ENCODE measurements around the gene C12orf42.

Gene C12orf42

GRCh38 chr12:103415681-103416080, 80.1 kb downstream of the C12orf42 start:
- Histone ChIP-seq H3K4me3 (ENCODE audit: low read length, poor library complexity, severe bottlenecking) (no peak overlapping the region), H3K9ac (ENCODE audit: low read depth, low read length, poor library complexity, severe bottlenecking) (no peak overlapping the region), H3K79me2 (ENCODE audit: insufficient read depth, low read length) (no peaks in the 10 kb centered on the region), H3K4me1 (ENCODE audit: insufficient read depth, low read length, poor library complexity, severe bottlenecking) (no peaks in the 10 kb centered on the region), H3K4me2 (ENCODE audit: low read depth, low read length, poor library complexity, severe bottlenecking) (no peak overlapping the region), H3F3A (ENCODE audit: low read depth) (no peaks in the 10 kb centered on the region), H2AFZ (ENCODE audit: low read length) (no peak overlapping the region), H3K9me3 (ENCODE audit: insufficient read depth, low read depth, low read length) (no peaks in the 10 kb centered on the region), H3K36me3 (ENCODE audit: insufficient read depth, low read length) (no peaks in the 10 kb centered on the region), H4K20me1 (ENCODE audit: insufficient read depth, low read length, poor library complexity, severe bottlenecking) (no peaks in the 10 kb centered on the region), H3K9me2 (replicated peaks; ENCODE audit: low read depth, low read length) (no peaks in the 10 kb centered on the region), H3K27me3 (ENCODE audit: insufficient read depth, low read length, poor library complexity, severe bottlenecking) (no peaks in the 10 kb centered on the region)
- no peak for TF ChIP-seq EZH2phosphoT487 (IDR thresholded peaks at IDR 0.05; ENCODE audit: borderline replicate concordance)
- TF ChIP-seq CTCF (conservative IDR thresholded peaks at IDR 0.05; ENCODE audit: low read length), result no peak

- no peaks in the 10 kb centered on the region for H3K4me1 ChIP-seq (ENCODE audit: insufficient read depth, low read length, poor library complexity, severe bottlenecking)
- no peaks in the 10 kb centered on the region for H3K9me2 ChIP-seq (replicated peaks; ENCODE audit: low read depth, low read length)
- no peak overlapping the region for H3K9ac ChIP-seq (ENCODE audit: low read depth, low read length, poor library complexity, severe bottlenecking)
- no peak overlapping the region for H3K4me3 ChIP-seq (ENCODE audit: low read length, poor library complexity, severe bottlenecking)
- no peaks in the 10 kb centered on the region for H3K9me3 ChIP-seq (ENCODE audit: insufficient read depth, low read depth, low read length)
- H2AFZ ChIP-seq (ENCODE audit: low read length), result no peak overlapping the region
- no peaks in the 10 kb centered on the region for H4K20me1 ChIP-seq (ENCODE audit: insufficient read depth, low read length, poor library complexity, severe bottlenecking)
- H3K27me3 ChIP-seq (ENCODE audit: insufficient read depth, low read length, poor library complexity, severe bottlenecking), result no peaks in the 10 kb centered on the region
- no peaks in the 10 kb centered on the region for H3K36me3 ChIP-seq (ENCODE audit: insufficient read depth, low read length)
- H3K79me2 ChIP-seq (ENCODE audit: insufficient read depth, low read length), result no peaks in the 10 kb centered on the region
- no peak overlapping the region for H3K4me2 ChIP-seq (ENCODE audit: low read depth, low read length, poor library complexity, severe bottlenecking)
- TF ChIP-seq EZH2phosphoT487 (IDR thresholded peaks at IDR 0.05; ENCODE audit: borderline replicate concordance), result no peak
- no peak for TF ChIP-seq CTCF (conservative IDR thresholded peaks at IDR 0.05; ENCODE audit: low read length)
- H3F3A ChIP-seq (ENCODE audit: low read depth), result no peaks in the 10 kb centered on the region
These were observed 94.3 kb downstream of the C12orf42 start for GRCh38 chr12:103401421-103401820.

GRCh38 chr12:103399986-103400385, 95.8 kb downstream of the C12orf42 start:
- Histone ChIP-seq H3K4me2 (ENCODE audit: low read depth, low read length, poor library complexity, severe bottlenecking) (no peak overlapping the region), H3K4me1 (ENCODE audit: insufficient read depth, low read length, poor library complexity, severe bottlenecking) (no peaks in the 10 kb centered on the region)

More at GRCh38 chr12:103399986-103400385, 95.8 kb downstream of the C12orf42 start:
- Histone ChIP-seq H4K20me1 (ENCODE audit: insufficient read depth, low read length, poor library complexity, severe bottlenecking) (no peaks in the 10 kb centered on the region), H3K36me3 (ENCODE audit: insufficient read depth, low read length) (no peaks in the 10 kb centered on the region), H3K9ac (ENCODE audit: low read depth, low read length, poor library complexity, severe bottlenecking) (no peak overlapping the region), H3K9me2 (replicated peaks; ENCODE audit: low read depth, low read length) (no peaks in the 10 kb centered on the region), H3F3A (ENCODE audit: low read depth) (no peaks in the 10 kb centered on the region), H3K27me3 (ENCODE audit: insufficient read depth, low read length, poor library complexity, severe bottlenecking) (no peaks in the 10 kb centered on the region), H2AFZ (ENCODE audit: low read length) (no peak overlapping the region), H3K9me3 (ENCODE audit: insufficient read depth, low read depth, low read length) (no peaks in the 10 kb centered on the region), H3K4me3 (ENCODE audit: low read length, poor library complexity, severe bottlenecking) (no peak overlapping the region), H3K79me2 (ENCODE audit: insufficient read depth, low read length) (no peaks in the 10 kb centered on the region)
- TF ChIP-seq CTCF (conservative IDR thresholded peaks at IDR 0.05; ENCODE audit: low read length) (no peak), EZH2phosphoT487 (IDR thresholded peaks at IDR 0.05; ENCODE audit: borderline replicate concordance) (no peak)

Measured in Loucy (cell line).